ENCODE results near the gene PRTFDC1.
"Not testable (repeated sequence)": the region's sequence is repeated elsewhere in the genome, so short reads cannot be mapped to it uniquely, and the experiment has no call there.

Gene PRTFDC1, protein sequence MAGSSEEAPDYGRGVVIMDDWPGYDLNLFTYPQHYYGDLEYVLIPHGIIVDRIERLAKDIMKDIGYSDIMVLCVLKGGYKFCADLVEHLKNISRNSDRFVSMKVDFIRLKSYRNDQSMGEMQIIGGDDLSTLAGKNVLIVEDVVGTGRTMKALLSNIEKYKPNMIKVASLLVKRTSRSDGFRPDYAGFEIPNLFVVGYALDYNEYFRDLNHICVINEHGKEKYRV

DNA sequence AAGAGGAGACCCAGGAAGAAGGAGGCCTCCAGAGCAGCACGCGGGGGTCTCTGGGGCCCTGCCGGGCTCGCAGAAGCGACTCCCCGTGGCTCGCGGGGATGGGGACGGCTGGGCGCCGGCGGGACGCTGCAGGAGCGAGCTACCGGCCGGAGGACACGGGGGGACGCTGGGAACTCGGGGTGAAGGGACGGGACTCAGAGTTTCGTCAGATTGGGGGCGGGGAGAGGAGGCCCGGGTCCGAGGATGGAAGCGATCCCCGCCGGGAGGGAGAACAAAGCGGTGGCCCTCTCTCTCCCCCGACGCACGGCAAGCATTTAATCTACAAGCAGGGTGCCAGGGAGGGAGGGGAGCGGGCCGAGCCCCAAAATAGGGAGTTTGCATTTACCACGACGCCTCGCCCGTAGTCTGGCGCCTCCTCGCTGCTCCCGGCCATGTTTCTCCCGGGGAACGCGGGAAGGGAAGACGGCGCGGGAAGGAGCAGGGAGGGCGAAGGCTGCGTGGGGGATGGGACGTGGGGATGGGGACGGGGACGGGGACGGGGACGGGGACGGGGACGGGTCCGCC lies at the start of gene PRTFDC1:
Gene PRTFDC1, minus strand, starts transcription at position 464 of the 564 bp plus-strand sequence. Its CDS starts 31 bp downstream, at position 433.
- DNase-seq, result no peak

- DNase-seq, result no peak
Observed at GRCh38 chr10:24998044-24998443, 45.6 kb upstream of the PRTFDC1 start.

GRCh38 chr10:24995072-24995471 lies 42.7 kb upstream of the PRTFDC1 start:
- DNase-seq, result no peak

- DNase-seq, result no peak
Observed at GRCh38 chr10:24993237-24993958, 41.0 kb upstream of the PRTFDC1 start.

DNA sequence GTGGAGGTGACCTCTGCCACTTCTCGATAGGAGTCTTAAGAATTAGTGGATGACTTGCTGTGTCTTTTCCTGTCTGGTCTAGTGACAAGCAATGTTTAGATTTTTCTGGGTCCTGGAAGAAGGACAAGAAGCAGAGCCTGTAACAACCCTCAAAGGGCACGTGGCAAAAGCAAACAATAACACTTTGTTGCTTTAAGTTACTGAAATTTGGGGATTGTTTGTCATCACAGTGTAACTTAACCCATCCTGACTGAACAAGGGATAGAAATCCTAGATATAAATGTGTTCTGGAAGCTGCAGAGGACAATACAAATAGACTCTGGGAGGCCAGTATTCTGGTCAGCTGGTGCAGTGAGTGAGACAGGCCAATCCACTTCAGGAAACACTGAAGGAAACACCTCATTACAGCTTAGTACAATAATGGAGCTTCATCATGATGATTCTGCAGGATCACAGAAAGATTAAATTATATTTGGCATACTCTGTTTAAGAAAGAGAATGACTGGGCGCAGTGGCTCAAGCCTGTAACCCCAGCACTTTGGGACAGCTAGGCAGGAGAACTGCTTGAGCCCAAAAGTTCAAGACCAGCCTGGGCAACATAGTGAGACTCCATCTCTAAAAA lies 40.2 kb upstream of the PRTFDC1 start:
- DNase-seq, result no peak

DNA sequence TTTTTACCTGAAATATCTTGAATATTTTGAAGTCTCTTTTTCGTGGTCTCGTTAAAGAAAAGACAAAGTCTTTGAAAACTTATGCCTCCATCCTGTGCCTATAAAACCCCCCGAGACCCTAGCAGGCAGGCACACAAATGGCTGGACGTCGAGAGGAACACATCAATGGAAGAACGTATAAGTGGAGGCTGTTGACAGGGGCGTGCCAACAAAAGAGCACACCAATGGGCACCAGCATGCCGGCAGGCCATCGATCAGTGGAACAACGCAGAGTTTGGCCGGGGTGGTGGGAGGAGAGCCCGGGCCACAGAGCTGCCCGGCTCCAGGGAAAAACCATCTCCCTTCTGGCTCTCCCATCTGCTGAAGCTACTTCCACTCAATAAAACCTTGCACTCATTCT lies 38.9 kb upstream of the PRTFDC1 start:
- DNase-seq, result no peak

- no peak for DNase-seq
Observed at GRCh38 chr10:24989867-24990266, 37.5 kb upstream of the PRTFDC1 start.

- DNase-seq, result no peak
Observed at GRCh38 chr10:24988831-24989640, 36.6 kb upstream of the PRTFDC1 start.

GRCh38 chr10:24984906-24985305 lies 32.5 kb upstream of the PRTFDC1 start:
- DNase-seq, result no peak

DNA sequence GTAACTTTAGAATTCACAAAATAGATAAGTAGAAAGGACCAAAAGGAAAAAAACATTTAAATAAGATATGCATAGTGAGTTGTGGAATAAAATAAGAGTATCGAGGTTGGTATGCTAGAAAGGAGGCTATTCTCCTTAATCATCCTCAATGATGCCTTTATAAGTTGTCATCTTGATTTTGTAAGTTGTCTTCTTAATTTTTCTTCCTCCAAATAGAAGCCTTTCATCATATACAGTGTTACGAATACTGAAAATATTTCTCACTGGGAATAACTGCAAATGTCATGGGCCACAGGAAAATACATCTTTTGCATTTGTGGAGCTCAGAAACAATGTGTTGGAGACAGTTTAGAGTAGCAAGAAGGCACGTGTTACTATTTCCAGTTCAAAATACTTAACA lies 31.5 kb upstream of the PRTFDC1 start:
- DNase-seq, result no peak

GRCh38 chr10:24983130-24983529 lies 30.7 kb upstream of the PRTFDC1 start:
- no peak for DNase-seq

GRCh38 chr10:24982319-24983112 lies 30.1 kb upstream of the PRTFDC1 start:
- no peak for DNase-seq

- no peak for DNase-seq
Observed at GRCh38 chr10:24981161-24981710, 28.8 kb upstream of the PRTFDC1 start.

DNA sequence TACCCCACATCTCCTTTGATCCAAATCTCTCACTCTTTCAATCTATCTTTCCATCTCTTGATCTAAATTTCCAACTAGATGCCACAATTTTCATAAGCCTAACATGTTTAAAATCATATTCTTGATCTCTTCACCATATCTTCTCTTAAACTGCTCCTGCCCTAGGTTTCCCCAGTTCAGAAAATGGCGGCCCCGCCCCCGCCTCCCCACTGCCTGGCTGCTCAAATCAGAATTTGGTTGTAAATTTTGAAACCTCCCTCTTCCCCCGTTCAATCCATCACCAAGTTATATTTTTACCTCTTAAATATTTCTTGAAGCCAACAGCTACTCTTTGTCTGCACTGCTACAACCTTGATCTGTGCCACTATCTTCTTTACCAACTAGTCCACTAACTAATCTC lies 27.3 kb upstream of the PRTFDC1 start:
- no peak for DNase-seq

- no peak for DNase-seq
Observed at GRCh38 chr10:24974976-24975375, 22.6 kb upstream of the PRTFDC1 start.

DNA sequence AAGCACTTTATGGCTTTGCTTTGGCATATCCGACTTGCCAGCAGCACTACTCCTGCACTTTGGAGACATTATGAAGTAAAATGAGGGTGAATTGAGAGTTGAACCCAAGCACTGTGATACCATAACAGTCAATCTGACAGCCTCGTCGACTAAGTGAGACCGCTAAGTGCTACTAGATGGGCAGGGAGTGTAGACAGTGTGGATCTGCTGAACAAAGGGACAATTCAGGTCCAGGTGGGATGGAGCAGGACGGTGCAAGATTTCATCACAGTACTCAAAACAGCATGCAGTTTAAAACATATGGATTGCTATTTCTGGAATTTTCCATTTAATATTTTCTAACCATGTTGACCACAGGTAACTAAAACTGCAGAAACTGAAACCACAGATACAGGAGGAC lies 20.8 kb upstream of the PRTFDC1 start:
- no peak for DNase-seq

DNA sequence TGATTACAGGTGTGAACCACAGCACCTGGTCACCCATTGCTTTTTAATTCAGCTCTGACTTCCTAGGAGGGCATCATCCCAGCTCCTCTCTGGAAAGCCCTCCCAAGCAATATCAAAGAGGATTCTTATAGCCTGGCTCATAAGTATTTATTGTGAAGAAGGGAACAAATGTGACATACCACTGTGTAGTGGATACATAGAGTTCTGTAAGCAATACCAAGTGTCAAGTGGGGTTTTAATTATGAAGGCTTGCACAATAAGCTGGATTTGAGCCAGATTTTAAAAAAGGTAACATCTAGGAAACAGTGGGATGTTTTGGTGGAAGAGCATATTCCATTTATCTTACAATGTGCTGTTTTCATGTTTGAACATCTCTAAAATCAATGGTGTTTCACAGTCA lies 19.0 kb upstream of the PRTFDC1 start:
- DNase-seq, result no peak

GRCh38 chr10:24969841-24970281 lies 17.5 kb upstream of the PRTFDC1 start:
- no peak for DNase-seq

DNA sequence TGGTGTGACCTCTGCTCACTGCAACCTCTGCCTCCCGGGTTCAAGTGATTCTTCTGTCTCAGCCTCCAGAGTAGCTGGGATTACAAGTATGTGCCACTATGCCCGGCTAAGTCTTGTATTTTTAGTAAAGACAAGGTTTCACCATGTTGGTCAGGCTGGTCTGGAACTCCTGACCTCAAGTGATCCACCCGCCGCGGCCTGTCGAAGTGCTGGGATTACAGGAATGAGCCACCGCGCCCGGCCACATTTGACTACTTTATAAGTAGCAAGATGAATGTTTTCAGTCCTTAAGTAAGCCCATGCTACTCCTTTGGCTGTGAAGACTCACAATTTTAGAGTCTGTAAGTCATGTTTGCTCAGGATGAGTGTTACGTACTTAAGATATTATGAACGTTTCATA lies 16.5 kb upstream of the PRTFDC1 start:
- not testable (repeated sequence) for DNase-seq

- no peak for DNase-seq
Observed at GRCh38 chr10:24968349-24968748, 15.9 kb upstream of the PRTFDC1 start.

- no peak for DNase-seq
Observed at GRCh38 chr10:24966962-24967481, 14.6 kb upstream of the PRTFDC1 start.
